Ovary (tissue), 9 donors: ENCODE data around the gene SAC3D1. TPM values are rescaled to one million over a fixed set of nuclear protein-coding genes. Genes with fewer than 3 reads are reported as not detected.

Source experiments
- DNase-seq, 5 donors: peaks; one replicate each; pipeline ENCODE4 v3.0.0-alpha.2; 2019 to 2020
- H3K27ac ChIP-seq, 2 donors: fragments of 200-600 bp; one replicate each; pipeline versions ENCODE4 v1.5.1 to v1.8.0; 2019 to 2022
- H3K27me3 ChIP-seq: fragments of 200-600 bp; one replicate; pipeline ENCODE4 v1.8.0; 2022
- H3K36me3 ChIP-seq: fragments of 200-600 bp; sonication (generic); one replicate; pipeline ENCODE4 v1.5.1; 2019
- H3K4me1 ChIP-seq: one replicate; pipeline ENCODE4 v1.8.1; 2013; ENCODE audit warnings: mild to moderate bottlenecking, moderate library complexity; ENCODE audit not compliant: insufficient read depth
- H3K4me3 ChIP-seq: fragments of 200-600 bp; sonication (generic); one replicate; pipeline ENCODE4 v1.5.1; 2017
- H3K9me3 ChIP-seq, 2 donors: fragments of 200-600 bp in 1 of 2; sonication (generic) in 1 of 2; one replicate each; pipeline versions ENCODE4 v1.5.1 to v1.8.1; 2013 to 2019; ENCODE audit warnings: mild to moderate bottlenecking in 1 of 2, moderate library complexity in 1 of 2
- CTCF ChIP-seq, 3 donors: fragments of 450-650 bp in 2 of 3; fragments of 200-600 bp in 1 of 3; IDR thresholded peaks; one replicate each; pipeline versions ENCODE4 v1.5.1 to v1.8.0; 2016 to 2022; ENCODE audit warnings: antibody characterized with exemption in 3 of 3, mild to moderate bottlenecking in 1 of 3
- EP300 ChIP-seq: sonication (generic); formaldehyde crosslinking; IDR thresholded peaks from one replicate; pipeline ENCODE4 v1.6.1; 2017; ENCODE audit warnings: antibody characterized with exemption
- POLR2A ChIP-seq: fragments of 450-650 bp; IDR thresholded peaks from one replicate; pipeline ENCODE4 v1.6.1; 2017; ENCODE audit warnings: antibody characterized with exemption, mild to moderate bottlenecking, moderate library complexity
- WGBS, 3 donors: extraction: QIAGEN DNeasy Blood & Tissue Kit in 1 of 3; methylation state at CpG; one replicate each; pipeline versions ENCODE4 v1.1.5 to v1.1.7; 2013 to 2017; 5-methylcytosine and 5-hydroxymethylcytosine counted together
- intact Hi-C, 4 donors: fragments of 100-400 bp; cut with DNase I; formaldehyde crosslinking; loops; one replicate each; pipeline versions ENCODE4 v1.11.0 to v1.15.1; 2022 to 2023
- polyA plus RNA-seq, 2 donors: library from polyadenylated mRNA; stranded (reverse); fragments of 200-250 nt in 1 of 2; fragments of 350-450 nt in 1 of 2; fragmentation: Illumina TruSeq in 1 of 2; extraction: RNeasy Lipid Tissue Mini Kit (QIAGEN cat#74804) in 1 of 2; gene quantifications; one replicate each; pipeline ENCODE4 v1.2.3, GENCODE V29; 2013 to 2014
- total RNA-seq, 7 donors: library from RNA; depleted of rRNA in 2 of 7; stranded (reverse); fragments of >200 nt in 2 of 7; fragmentation: NEBNext Ultra II Directional in 3 of 7; extraction: Animal tissue kit (Norgen Biotek cat#: 25700) in 3 of 7; gene quantifications; one replicate each; pipeline versions ENCODE4 v1.1.0 to v1.2.4, GENCODE V29; 2016 to 2023
- donor health status: DM: no; HTN: no; CAD: no; lungs with moderate emphysema.
- donor health status: DM: no; HTN: no; CAD: no.
- donor health status: Bipolar disorder and iron deficiency.
- donor health status: DM: yes; HTN: yes; CAD: no.
- donor health status: DM: no; HTN: no; CAD: no.
- donor health status: DM: yes; HTN: yes; CAD: no.

The SAC3D1 gene
- total and polyA plus RNA-seq, 9 donors, result 1.1 to 11.6 (median 7.7) TPM

GRCh38 chr11:65027213-65028067 lies 13.6 kb upstream of the SAC3D1 start, which contains the start of gene SNX15:
SNX15 (plus strand) TSS chr11:65027439; CDS start chr11:65027538, 99 bp downstream.
- no peaks in the 10 kb centered on the region for H3K27me3 ChIP-seq
- peaks cover 2% of the 10 kb centered on the region for H3K4me1 ChIP-seq
- H3K27ac ChIP-seq, result peak within 1 kb of the TSS; percentile 56 to 77
- peak within 1 kb of the TSS; percentile 77 for H3K4me3 ChIP-seq
- TF ChIP-seq CTCF (IDR thresholded peaks at IDR 0.05) (peak; percentile 74 to 84 (median 74)), POLR2A (peak; percentile 68), EP300 (no peak)
- intact Hi-C loops, result loop anchor here in 1 of 4 donors (5.0 kb wide), 1 partner anchor 70 kb away; the partner anchor contains the start of gene VPS51
- DNase-seq, result peak; percentile 89 to 94 (median 91)
- no peaks in the 10 kb centered on the region for H3K9me3 ChIP-seq
- 1% methylated on average over 51 of the region's 51 CpGs for WGBS, 3 donors
- no peaks in the 10 kb centered on the region for H3K36me3 ChIP-seq

- 77 to 84% (median 78%) methylated on average over 13 of the region's 13 CpGs for WGBS, 3 donors
- Histone ChIP-seq H3K27me3 (no peaks in the 10 kb centered on the region), H3K9me3 (no peaks in the 10 kb centered on the region), H3K27ac (no peak overlapping the region), H3K4me3 (no peak overlapping the region), H3K36me3 (no peaks in the 10 kb centered on the region), H3K4me1 (no peaks in the 10 kb centered on the region)
- no peak for DNase-seq
- intact Hi-C loops, result no loop called here
- TF ChIP-seq POLR2A, result no peak
- TF ChIP-seq CTCF (IDR thresholded peaks at IDR 0.05), result no peak
- TF ChIP-seq EP300, result no peak
Observed at GRCh38 chr11:65032216-65032615, 8.8 kb upstream of the SAC3D1 start.

DNA sequence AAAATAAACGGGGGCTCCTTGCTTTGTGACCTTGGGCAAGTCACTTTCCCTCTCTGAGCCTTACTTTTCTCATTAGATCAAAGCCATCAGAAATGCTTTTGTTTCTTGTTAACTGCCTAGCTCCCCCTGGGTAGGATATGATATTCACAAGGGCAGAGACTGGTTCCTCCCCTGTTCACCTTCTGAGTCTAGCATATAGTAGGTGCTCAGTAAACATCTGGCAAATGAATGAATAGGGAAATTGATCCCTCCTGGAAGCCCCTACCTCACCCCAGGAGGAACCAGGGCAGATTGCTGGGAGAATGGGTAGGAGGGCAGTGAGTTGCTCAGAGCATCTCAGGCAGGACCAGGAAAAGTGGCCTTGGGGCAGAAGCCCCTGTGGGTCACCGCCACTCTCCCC lies 6.6 kb upstream of the SAC3D1 start:
- no peak for DNase-seq
- Histone ChIP-seq H3K4me1 (no peaks in the 10 kb centered on the region), H3K27ac (no peak overlapping the region), H3K27me3 (no peaks in the 10 kb centered on the region), H3K4me3 (no peak overlapping the region), H3K9me3 (no peaks in the 10 kb centered on the region), H3K36me3 (no peaks in the 10 kb centered on the region)
- intact Hi-C loops, result no loop called here
- TF ChIP-seq POLR2A (no peak), EP300 (no peak), CTCF (IDR thresholded peaks at IDR 0.05) (no peak)
- 84 to 89% (median 87%) methylated on average over 2 of the region's 2 CpGs for WGBS, 3 donors

DNA sequence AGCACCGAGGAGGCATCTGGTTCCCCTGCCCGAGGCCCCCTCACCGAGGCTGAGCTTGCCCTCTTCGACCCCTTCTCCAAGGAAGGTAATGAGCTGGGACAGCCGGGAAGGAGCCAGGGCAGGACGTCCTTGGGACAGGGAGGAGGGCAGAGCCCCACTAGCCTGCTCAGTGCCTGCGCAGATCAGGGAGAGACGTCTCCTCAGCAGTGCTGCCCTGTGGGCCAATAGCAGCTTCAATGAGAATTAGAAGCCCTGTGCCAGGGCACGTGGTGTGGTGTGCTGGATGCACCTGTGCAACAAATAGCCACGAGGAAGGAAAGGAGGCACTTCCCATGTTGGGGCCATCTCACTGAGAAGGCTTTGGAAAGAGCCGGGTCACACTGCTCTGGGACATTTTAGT lies 5.4 kb upstream of the SAC3D1 start:
- 65% methylated on average over 11 of the region's 11 CpGs for WGBS, 3 donors
- no peaks in the 10 kb centered on the region for H3K27me3 ChIP-seq
- H3K27ac ChIP-seq, result no peak overlapping the region
- H3K4me1 ChIP-seq, result no peaks in the 10 kb centered on the region
- intact Hi-C loops, result no loop called here
- H3K36me3 ChIP-seq, result no peaks in the 10 kb centered on the region
- no peak for DNase-seq
- no peak overlapping the region for H3K4me3 ChIP-seq
- TF ChIP-seq POLR2A, result no peak
- TF ChIP-seq EP300, result no peak
- no peak for TF ChIP-seq CTCF (IDR thresholded peaks at IDR 0.05)
- H3K9me3 ChIP-seq, result no peaks in the 10 kb centered on the region
